ENCODE results near the gene ADORA1. TPM values are rescaled to one million over a fixed set of nuclear protein-coding genes. Genes with fewer than 3 reads are reported as not detected.

The ADORA1 gene
- total RNA-seq, 1 donor from 2014 or later = not detected

- CTCF ChIA-PET = no interaction called here
- Mint-ChIP-seq H3K27me3 (peaks cover 33% of the 10 kb centered on the region), H3K4me3 (no peak overlapping the region), H3K27ac (no peak overlapping the region), H3K36me3 (ENCODE audit: low read depth) (no peaks in the 10 kb centered on the region), H3K9me3 (peaks cover 4% of the 10 kb centered on the region), H3K4me1 (no peaks in the 10 kb centered on the region)
- TF ChIP-seq CTCF (IDR thresholded peaks at IDR 0.05) = no peak
- DNase-seq (no peak), ATAC-seq (ENCODE audit: low read depth) (no peak)
- intact Hi-C loops (cut with micrococcal nuclease) = no loop called here
- POLR2A ChIA-PET = no interaction called here
Observed at GRCh38 chr1:203089651-203090045, 37.9 kb upstream of the ADORA1 start.

- Mint-ChIP-seq H3K4me1 (no peaks in the 10 kb centered on the region), H3K4me3 (no peak overlapping the region), H3K36me3 (ENCODE audit: low read depth) (no peaks in the 10 kb centered on the region), H3K27me3 (peaks cover 34% of the 10 kb centered on the region), H3K9me3 (peaks cover 13% of the 10 kb centered on the region), H3K27ac (no peak overlapping the region)
- CTCF ChIA-PET = no interaction called here
- ATAC-seq (ENCODE audit: low read depth) (no peak), DNase-seq (no peak)
- intact Hi-C loops (cut with micrococcal nuclease) = no loop called here
- POLR2A ChIA-PET = no interaction called here
- TF ChIP-seq CTCF (IDR thresholded peaks at IDR 0.05) = no peak
Observed at GRCh38 chr1:203090421-203091198, 36.9 kb upstream of the ADORA1 start.

- DNase-seq (no peak), ATAC-seq (ENCODE audit: low read depth) (no peak)
- no peak for TF ChIP-seq CTCF (IDR thresholded peaks at IDR 0.05)
- peaks cover 19% of the 10 kb centered on the region for H3K9me3 Mint-ChIP-seq
- no peak overlapping the region for H3K4me3 Mint-ChIP-seq
- H3K4me1 Mint-ChIP-seq = no peaks in the 10 kb centered on the region
- no peak overlapping the region for H3K27ac Mint-ChIP-seq
- intact Hi-C loops (cut with micrococcal nuclease) = no loop called here
- H3K36me3 Mint-ChIP-seq (ENCODE audit: low read depth) = no peaks in the 10 kb centered on the region
- peaks cover 36% of the 10 kb centered on the region for H3K27me3 Mint-ChIP-seq
- POLR2A ChIA-PET = no interaction called here
- CTCF ChIA-PET = no interaction called here
Observed at GRCh38 chr1:203091199-203091477, 36.4 kb upstream of the ADORA1 start.

- CTCF ChIA-PET = no interaction called here
- ATAC-seq (ENCODE audit: low read depth) (no peak), DNase-seq (no peak)
- POLR2A ChIA-PET = interaction anchor here (0.6 kb wide), 1 partner anchor 46 kb away, joined by 4 read pairs; no protein-coding TSS in a partner anchor
- Mint-ChIP-seq H3K36me3 (ENCODE audit: low read depth) (no peaks in the 10 kb centered on the region), H3K27me3 (peaks cover 35% of the 10 kb centered on the region), H3K9me3 (peaks cover 21% of the 10 kb centered on the region), H3K27ac (no peak overlapping the region), H3K4me3 (no peak overlapping the region), H3K4me1 (no peaks in the 10 kb centered on the region)
- intact Hi-C loops (cut with micrococcal nuclease) = no loop called here
- TF ChIP-seq CTCF (IDR thresholded peaks at IDR 0.05) = no peak
Observed at GRCh38 chr1:203091761-203092330, 35.7 kb upstream of the ADORA1 start.

- peaks cover 24% of the 10 kb centered on the region for H3K9me3 Mint-ChIP-seq
- H3K4me3 Mint-ChIP-seq = no peak overlapping the region
- no peak for TF ChIP-seq CTCF (IDR thresholded peaks at IDR 0.05)
- peaks cover 32% of the 10 kb centered on the region for H3K27me3 Mint-ChIP-seq
- no peaks in the 10 kb centered on the region for H3K4me1 Mint-ChIP-seq
- intact Hi-C loops (cut with micrococcal nuclease) = no loop called here
- no peak for DNase-seq
- H3K27ac Mint-ChIP-seq = no peak overlapping the region
- ChIA-PET CTCF (no interaction called here), POLR2A (no interaction called here)
- ATAC-seq (ENCODE audit: low read depth) = no peak
- no peaks in the 10 kb centered on the region for H3K36me3 Mint-ChIP-seq (ENCODE audit: low read depth)
Observed at GRCh38 chr1:203093754-203094410, 33.6 kb upstream of the ADORA1 start.
